ENCODE measurements around the gene NAPA.

NAPA gene

GRCh38 chr19:47538812-47539211 is 23.9 kb upstream of the NAPA start:
- no peak for TF ChIP-seq CTCF (IDR thresholded peaks at IDR 0.05; ENCODE audit: low read depth, low read length)
- no peak overlapping the region for H3K4me3 ChIP-seq (ENCODE audit: low read depth, low read length)

- no peak overlapping the region for H3K4me3 ChIP-seq (ENCODE audit: low read depth, low read length)
- no peak for TF ChIP-seq CTCF (IDR thresholded peaks at IDR 0.05; ENCODE audit: low read depth, low read length)
Measured at GRCh38 chr19:47537493-47537892, 22.6 kb upstream of the NAPA start.

GRCh38 chr19:47534628-47535027 is 19.8 kb upstream of the NAPA start:
- no peak for TF ChIP-seq CTCF (IDR thresholded peaks at IDR 0.05; ENCODE audit: low read depth, low read length)
- H3K4me3 ChIP-seq (ENCODE audit: low read depth, low read length): no peak overlapping the region

GRCh38 chr19:47531640-47532387 is 17.0 kb upstream of the NAPA start:
- no peak for TF ChIP-seq CTCF (IDR thresholded peaks at IDR 0.05; ENCODE audit: low read depth, low read length)
- no peak overlapping the region for H3K4me3 ChIP-seq (ENCODE audit: low read depth, low read length)

GRCh38 chr19:47529018-47529742 is 14.3 kb upstream of the NAPA start:
- H3K4me3 ChIP-seq (ENCODE audit: low read depth, low read length): no peak overlapping the region
- no peak for TF ChIP-seq CTCF (IDR thresholded peaks at IDR 0.05; ENCODE audit: low read depth, low read length)

GRCh38 chr19:47526798-47527197 is 11.9 kb upstream of the NAPA start:
- TF ChIP-seq CTCF (IDR thresholded peaks at IDR 0.05; ENCODE audit: low read depth, low read length): no peak
- no peak overlapping the region for H3K4me3 ChIP-seq (ENCODE audit: low read depth, low read length)

- no peak overlapping the region for H3K4me3 ChIP-seq (ENCODE audit: low read depth, low read length)
- no peak for TF ChIP-seq CTCF (IDR thresholded peaks at IDR 0.05; ENCODE audit: low read depth, low read length)
Measured at GRCh38 chr19:47523473-47523872, 8.6 kb upstream of the NAPA start.

Measured in WI38 (cell line).